ENCODE results near the gene ECD. TPM values are rescaled to one million over a fixed set of nuclear protein-coding genes. Genes with fewer than 3 reads are reported as not detected.

The ECD gene
- polyA plus RNA-seq, 3 donors: 14.1 to 20.2 (median 16.7) TPM

- Histone ChIP-seq H3K4me2 (replicated peaks; ENCODE audit: extremely low read depth, low read length, poor library complexity, severe bottlenecking) (no peak overlapping the region), H3K79me2 (ENCODE audit: insufficient read depth, low read length) (no peaks in the 10 kb centered on the region), H4K20me1 (ENCODE audit: insufficient read depth, low read length) (no peaks in the 10 kb centered on the region), H3K36me3 (replicated peaks in 1 of 2; ENCODE audit: control insufficient read depth in 1 of 2, insufficient read depth in 2 of 2, low read length in 2 of 2) (peaks cover 38 to 66% of the 10 kb centered on the region in 2 donors), H3K9me3 (replicated peaks in 1 of 2; ENCODE audit: control insufficient read depth in 1 of 2, insufficient read depth in 1 of 2, low read length in 2 of 2) (no peaks in the 10 kb centered on the region), H3K27me3 (ENCODE audit: control insufficient read depth in 2 of 2, insufficient read depth in 2 of 2, low read length in 2 of 2) (no peaks in the 10 kb centered on the region), H3K4me1 (ENCODE audit: control insufficient read depth in 1 of 2, insufficient read depth in 2 of 2, low read length in 2 of 2) (no peaks in the 10 kb centered on the region), H3K27ac (ENCODE audit: low read depth in 1 of 2, low read length in 2 of 2) (no peak overlapping the region), H3K4me3 (replicated peaks in 1 of 3; ENCODE audit: low read depth in 2 of 3, low read length in 3 of 3) (no peak overlapping the region), H2AFZ (ENCODE audit: insufficient read depth, low read depth, low read length, poor library complexity, severe bottlenecking) (no peak overlapping the region), H3K9ac (ENCODE audit: insufficient read depth, low read length, poor library complexity, severe bottlenecking) (no peak overlapping the region)
- no peaks in the 10 kb centered on the region for H3K4me1 Mint-ChIP-seq
- DNase-seq: no peak
- H3K9me3 Mint-ChIP-seq: peaks cover 0 to 3% (median 0%) of the 10 kb centered on the region in 7 donors
- H3K27me3 Mint-ChIP-seq (ENCODE audit: low read depth in 3 of 3): no peaks in the 10 kb centered on the region
- 100% methylated on average over 1 of the region's 2 CpGs for WGBS (ENCODE audit: insufficient coverage)
- no peak overlapping the region for H3K4me3 Mint-ChIP-seq
- TF ChIP-seq CTCF (IDR thresholded peaks at IDR 0.05): no peak
- peak overlapping the region in 1 of 7 donors; percentile 66 for H3K27ac Mint-ChIP-seq
- intact Hi-C loops (cut with micrococcal nuclease): no loop called here
- H3K36me3 Mint-ChIP-seq: peaks cover 53 to 73% of the 10 kb centered on the region in 2 donors
These were observed 14.8 kb upstream of the ECD start for GRCh38 chr10:73182568-73182967.

GRCh38 chr10:73174148-73174925 lies 6.5 kb upstream of the ECD start:
- WGBS (ENCODE audit: insufficient coverage): no CpG with 5 or more reads among the region's 1 CpG
- H3K27ac ChIP-seq (ENCODE audit: low read depth in 1 of 2, low read length in 2 of 2): no peak overlapping the region
- no peak for DNase-seq
- no peak overlapping the region for H3K9ac ChIP-seq (ENCODE audit: insufficient read depth, low read length, poor library complexity, severe bottlenecking)
- no peaks in the 10 kb centered on the region for H4K20me1 ChIP-seq (ENCODE audit: insufficient read depth, low read length)
- H3K4me2 ChIP-seq (replicated peaks; ENCODE audit: extremely low read depth, low read length, poor library complexity, severe bottlenecking): no peak overlapping the region
- Mint-ChIP-seq H3K27ac (no peak overlapping the region), H3K4me3 (no peak overlapping the region), H3K9me3 (peaks cover 0 to 3% (median 0%) of the 10 kb centered on the region in 7 donors), H3K36me3 (peaks cover 23 to 49% of the 10 kb centered on the region in 2 donors), H3K4me1 (no peaks in the 10 kb centered on the region), H3K27me3 (ENCODE audit: low read depth in 3 of 3) (peaks cover 0 to 3% (median 0%) of the 10 kb centered on the region in 3 donors)
- peaks cover 2% of the 10 kb centered on the region for H3K79me2 ChIP-seq (ENCODE audit: insufficient read depth, low read length)
- H3K27me3 ChIP-seq (ENCODE audit: control insufficient read depth in 2 of 2, insufficient read depth in 2 of 2, low read length in 2 of 2): no peaks in the 10 kb centered on the region
- intact Hi-C loops (cut with micrococcal nuclease): no loop called here
- no peak overlapping the region for H2AFZ ChIP-seq (ENCODE audit: insufficient read depth, low read depth, low read length, poor library complexity, severe bottlenecking)
- no peak overlapping the region for H3K4me3 ChIP-seq (replicated peaks in 1 of 3; ENCODE audit: low read depth in 2 of 3, low read length in 3 of 3)
- no peaks in the 10 kb centered on the region for H3K9me3 ChIP-seq (replicated peaks in 1 of 2; ENCODE audit: control insufficient read depth in 1 of 2, insufficient read depth in 1 of 2, low read length in 2 of 2)
- H3K4me1 ChIP-seq (ENCODE audit: control insufficient read depth in 1 of 2, insufficient read depth in 2 of 2, low read length in 2 of 2): no peaks in the 10 kb centered on the region
- no peak for TF ChIP-seq CTCF (IDR thresholded peaks at IDR 0.05)
- H3K36me3 ChIP-seq (replicated peaks in 1 of 2; ENCODE audit: control insufficient read depth in 1 of 2, insufficient read depth in 2 of 2, low read length in 2 of 2): peaks cover 22 to 45% of the 10 kb centered on the region in 2 donors
